SIG-M5 treated with dmso at 0.1 percent for 504 hours (cell line): ENCODE results near the gene C14orf180.
"Not testable (repeated sequence)": the region's sequence is repeated elsewhere in the genome, so short reads cannot be mapped to it uniquely, and the experiment has no call there.

Experiments used
- DNase-seq: peaks from one replicate; lab custom pipeline; 2025; ENCODE audit not compliant: unreplicated experiment; lab: John Stamatoyannopoulos, UW

C14orf180 gene

GRCh38 chr14:104577426-104577825 lies 2.1 kb upstream of the C14orf180 start:
- no peak for DNase-seq

GRCh38 chr14:104577847-104578301 lies 1.7 kb upstream of the C14orf180 start:
- DNase-seq: no peak

- DNase-seq: no peak
Observed at GRCh38 chr14:104578321-104578720, 1.2 kb upstream of the C14orf180 start.

GRCh38 chr14:104579939-104580338 lies 375 bp downstream of the C14orf180 start:
- DNase-seq: not testable (repeated sequence)

- DNase-seq: no peak
Observed at GRCh38 chr14:104580961-104581360, 1.4 kb downstream of the C14orf180 start.

- DNase-seq: no peak
Observed at GRCh38 chr14:104581521-104581920, 2.0 kb downstream of the C14orf180 start.

- DNase-seq: no peak
Observed at GRCh38 chr14:104582005-104582404, 2.4 kb downstream of the C14orf180 start.

DNA sequence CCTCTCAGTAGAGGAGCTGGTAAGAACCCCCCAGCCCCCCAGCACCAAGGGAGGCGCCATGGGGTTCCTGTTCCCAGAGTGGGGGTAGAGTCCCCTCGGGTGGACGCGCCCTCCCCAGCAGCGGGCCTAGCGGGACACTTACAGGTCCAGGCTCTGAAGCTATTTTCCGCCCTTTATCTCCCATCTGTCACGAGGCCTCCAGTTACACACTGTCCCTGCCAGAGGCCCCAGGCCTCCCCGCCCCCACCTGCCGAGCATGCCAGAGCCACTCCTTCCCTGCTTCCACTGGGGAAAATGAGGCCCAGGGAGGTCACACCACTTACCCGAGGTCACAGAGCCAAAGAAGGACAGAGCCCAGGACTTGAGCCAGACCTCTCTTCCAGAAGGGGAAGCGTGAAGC lies 3.1 kb downstream of the C14orf180 start:
- DNase-seq: no peak

- DNase-seq: no peak
Observed at GRCh38 chr14:104583424-104584306, 4.1 kb downstream of the C14orf180 start.

DNA sequence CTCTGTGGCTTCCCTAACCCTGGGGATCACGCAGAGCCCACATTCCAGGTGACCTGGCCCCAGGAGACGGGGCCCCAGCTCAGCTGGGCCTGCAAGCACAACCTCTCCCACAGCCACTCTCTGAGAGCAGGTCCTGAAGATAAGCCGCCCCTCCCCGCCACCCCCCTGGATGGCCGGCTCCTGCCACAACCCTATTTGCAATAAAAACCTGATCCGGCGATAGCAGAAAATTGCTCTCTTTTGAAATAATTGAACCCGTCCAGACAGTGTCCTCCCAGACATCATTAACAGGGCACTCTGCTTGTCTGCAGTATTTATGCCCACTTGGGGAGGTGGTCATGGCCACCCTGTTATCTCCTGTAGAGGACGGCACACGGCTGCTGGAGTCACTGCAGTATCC lies 5.0 kb downstream of the C14orf180 start:
- DNase-seq: no peak

- no peak for DNase-seq
Observed at GRCh38 chr14:104585966-104586697, 6.6 kb downstream of the C14orf180 start.

DNA sequence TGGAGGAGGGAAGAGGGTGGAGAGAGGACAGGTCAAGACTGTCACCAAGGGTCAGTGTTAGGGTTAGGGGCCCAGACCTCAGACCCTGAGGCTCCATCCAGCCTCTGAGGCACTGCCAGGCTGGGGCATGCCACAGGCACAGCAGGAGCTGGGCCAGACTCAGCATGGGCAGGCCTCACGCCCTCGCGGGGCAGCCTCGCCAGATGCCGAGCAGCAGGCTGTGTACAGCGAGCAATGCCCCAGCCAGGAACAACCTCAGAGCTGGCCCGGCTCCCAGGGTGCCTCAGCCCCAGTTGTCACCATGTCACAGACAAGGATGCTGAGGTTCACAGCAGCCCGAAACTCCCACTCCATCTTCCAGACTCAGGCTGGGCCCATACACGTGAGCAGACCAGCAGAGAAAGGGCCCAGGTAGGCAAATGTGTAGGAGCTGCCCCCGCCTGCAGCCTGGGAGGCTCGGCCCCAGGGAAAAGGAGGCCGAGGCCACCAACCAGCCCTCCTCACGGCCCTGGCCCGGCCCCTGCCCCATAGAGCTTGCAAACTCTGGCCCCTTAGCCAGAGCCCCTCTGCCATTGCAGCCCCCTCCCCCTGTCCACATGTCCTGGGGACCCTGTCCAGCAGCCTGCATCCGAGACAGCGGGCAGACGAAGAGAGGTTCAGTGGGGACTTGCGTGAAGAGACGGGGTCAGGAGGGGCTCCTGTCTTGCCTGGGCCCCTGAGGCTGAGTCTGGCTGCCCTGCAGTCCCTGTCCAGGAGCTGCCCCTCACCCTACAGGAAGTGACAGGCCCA lies 7.5 kb downstream of the C14orf180 start:
- DNase-seq: no peak

GRCh38 chr14:104587641-104588040 lies 8.1 kb downstream of the C14orf180 start:
- DNase-seq: no peak

DNA sequence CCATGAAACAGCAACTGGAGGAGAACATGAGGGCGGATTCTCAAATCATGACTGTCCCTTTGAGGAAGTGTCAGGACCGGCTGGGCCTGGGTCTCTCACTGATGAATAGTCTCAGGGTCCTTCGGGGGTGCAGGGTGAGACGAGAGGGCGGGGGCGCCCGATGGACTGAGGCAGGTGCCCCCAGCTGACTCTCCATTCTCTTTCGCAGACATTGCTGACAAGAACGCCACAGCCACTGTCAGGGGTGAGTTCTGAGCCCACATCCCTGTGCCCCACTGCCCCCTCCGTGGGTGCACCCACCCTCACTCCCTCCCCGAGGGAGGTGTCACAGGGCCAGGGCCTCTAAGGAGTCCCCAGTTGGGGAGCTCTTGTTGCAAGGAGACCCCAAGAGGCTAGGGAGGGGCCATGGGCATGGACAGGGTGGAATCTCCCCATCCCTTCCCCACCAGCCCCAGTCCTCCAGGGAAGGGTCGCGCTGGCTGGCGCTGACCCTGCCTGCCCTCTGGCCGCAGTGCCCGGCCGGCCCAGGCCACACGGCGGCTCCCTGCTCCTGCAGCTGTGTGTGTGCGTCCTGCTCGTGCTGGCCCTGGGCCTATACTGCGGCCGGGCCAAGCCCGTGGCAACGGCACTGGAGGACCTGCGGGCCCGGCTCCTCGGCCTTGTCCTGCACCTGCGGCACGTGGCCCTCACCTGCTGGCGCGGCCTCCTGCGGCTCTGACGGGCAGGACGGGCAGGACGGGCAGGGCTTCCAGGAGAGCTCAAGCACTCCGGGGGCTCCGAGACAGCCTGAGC lies 8.7 kb downstream of the C14orf180 start:
- DNase-seq: no peak

- DNase-seq: no peak
Observed at GRCh38 chr14:104589338-104590195, 10.0 kb downstream of the C14orf180 start.

DNA sequence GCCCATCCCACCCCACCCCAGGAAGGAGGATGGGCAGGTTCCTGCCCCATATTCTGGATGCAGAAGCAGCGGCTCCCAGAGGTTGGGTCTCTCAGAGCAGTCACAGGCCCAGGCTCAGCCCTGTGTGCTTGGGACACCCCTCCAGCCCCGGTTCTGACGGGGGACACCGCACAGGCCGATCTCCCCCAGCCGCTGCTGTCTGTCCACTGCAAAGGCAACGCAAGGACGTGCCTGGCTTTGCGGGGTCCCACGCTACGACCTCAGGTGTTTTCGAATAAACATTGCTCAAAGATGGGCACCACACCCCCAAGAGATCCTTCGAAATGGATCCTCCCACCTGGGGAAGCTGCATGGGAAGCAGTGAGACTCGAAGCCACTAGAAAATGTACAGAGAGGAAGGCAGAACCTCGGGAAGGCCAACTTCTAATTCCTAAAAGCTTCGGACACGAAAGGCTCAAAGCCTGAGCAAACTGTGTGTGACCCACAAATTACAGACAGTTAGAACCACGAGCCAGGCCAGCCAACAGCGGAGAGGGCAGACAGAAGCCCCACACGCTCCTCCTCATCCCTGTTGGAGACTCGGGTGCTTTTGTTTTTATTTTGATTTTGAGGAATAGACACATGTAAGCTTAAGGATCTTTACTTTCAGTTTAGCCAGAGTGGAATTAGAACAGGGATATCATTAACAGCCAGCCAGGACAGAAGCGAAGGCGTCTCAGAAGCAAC lies 10.8 kb downstream of the C14orf180 start:
- no peak for DNase-seq

GRCh38 chr14:104591031-104591430 lies 11.5 kb downstream of the C14orf180 start:
- DNase-seq: no peak

DNA sequence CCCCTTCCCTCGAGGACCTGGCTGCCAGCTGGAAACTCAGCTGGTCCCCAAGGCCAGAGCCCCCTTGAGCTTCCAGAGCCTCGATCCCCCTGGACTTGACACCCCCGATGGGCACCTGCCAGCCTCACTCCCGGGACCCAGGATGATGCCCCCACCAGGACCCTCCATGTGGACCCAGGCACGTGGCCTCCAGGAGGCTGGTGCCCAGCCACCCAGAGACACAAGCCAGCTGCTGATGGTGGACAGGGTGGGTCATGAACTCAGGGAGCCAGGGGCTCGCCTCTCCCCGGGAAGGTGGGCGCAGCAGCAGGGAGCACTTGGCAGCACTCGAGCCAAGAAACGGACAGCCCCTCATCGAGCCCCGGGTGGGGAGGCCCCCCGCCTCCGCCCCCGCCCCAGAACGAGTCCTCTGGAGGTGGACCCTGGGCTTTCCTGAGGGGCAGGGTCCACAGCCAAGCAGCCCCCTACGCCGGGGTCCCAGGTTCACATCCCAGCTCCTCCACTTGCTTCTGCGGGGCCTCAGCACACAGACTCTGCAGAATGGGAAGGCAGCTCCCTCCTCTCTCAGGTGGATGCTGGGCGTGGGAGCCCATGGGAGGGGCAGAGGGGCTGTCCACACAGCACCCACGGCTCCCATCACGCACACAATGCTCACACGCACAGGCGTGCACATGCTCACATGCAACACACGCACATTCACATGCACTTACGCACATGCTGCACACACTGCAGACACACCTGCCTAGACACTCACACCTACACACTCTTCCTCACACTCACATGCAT lies 12.1 kb downstream of the C14orf180 start:
- DNase-seq: no peak
